Measurements from ENCODE around the gene SARDH.

GRCh38 chr9:133618726-133619125 is 119.4 kb downstream of the SARDH start:
- TF ChIP-seq, protein P1, sequence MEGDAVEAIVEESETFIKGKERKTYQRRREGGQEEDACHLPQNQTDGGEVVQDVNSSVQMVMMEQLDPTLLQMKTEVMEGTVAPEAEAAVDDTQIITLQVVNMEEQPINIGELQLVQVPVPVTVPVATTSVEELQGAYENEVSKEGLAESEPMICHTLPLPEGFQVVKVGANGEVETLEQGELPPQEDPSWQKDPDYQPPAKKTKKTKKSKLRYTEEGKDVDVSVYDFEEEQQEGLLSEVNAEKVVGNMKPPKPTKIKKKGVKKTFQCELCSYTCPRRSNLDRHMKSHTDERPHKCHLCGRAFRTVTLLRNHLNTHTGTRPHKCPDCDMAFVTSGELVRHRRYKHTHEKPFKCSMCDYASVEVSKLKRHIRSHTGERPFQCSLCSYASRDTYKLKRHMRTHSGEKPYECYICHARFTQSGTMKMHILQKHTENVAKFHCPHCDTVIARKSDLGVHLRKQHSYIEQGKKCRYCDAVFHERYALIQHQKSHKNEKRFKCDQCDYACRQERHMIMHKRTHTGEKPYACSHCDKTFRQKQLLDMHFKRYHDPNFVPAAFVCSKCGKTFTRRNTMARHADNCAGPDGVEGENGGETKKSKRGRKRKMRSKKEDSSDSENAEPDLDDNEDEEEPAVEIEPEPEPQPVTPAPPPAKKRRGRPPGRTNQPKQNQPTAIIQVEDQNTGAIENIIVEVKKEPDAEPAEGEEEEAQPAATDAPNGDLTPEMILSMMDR (conservative IDR thresholded peaks at IDR 0.05 in 1 of 2, IDR thresholded peaks at IDR 0.05 in 1 of 2; ENCODE audit: low read depth in 1 of 2, low read length in 2 of 2), result no peak
- TF ChIP-seq EZH2 (IDR thresholded peaks at IDR 0.05; ENCODE audit: low read length, missing control alignments), result no peak

Measured in fibroblast of lung (primary cell).